Measurements from ENCODE around the gene PPP2R5D.
A peak's percentile ranks its signal among the peaks of the same experiment; 100 is the strongest.

DNA sequence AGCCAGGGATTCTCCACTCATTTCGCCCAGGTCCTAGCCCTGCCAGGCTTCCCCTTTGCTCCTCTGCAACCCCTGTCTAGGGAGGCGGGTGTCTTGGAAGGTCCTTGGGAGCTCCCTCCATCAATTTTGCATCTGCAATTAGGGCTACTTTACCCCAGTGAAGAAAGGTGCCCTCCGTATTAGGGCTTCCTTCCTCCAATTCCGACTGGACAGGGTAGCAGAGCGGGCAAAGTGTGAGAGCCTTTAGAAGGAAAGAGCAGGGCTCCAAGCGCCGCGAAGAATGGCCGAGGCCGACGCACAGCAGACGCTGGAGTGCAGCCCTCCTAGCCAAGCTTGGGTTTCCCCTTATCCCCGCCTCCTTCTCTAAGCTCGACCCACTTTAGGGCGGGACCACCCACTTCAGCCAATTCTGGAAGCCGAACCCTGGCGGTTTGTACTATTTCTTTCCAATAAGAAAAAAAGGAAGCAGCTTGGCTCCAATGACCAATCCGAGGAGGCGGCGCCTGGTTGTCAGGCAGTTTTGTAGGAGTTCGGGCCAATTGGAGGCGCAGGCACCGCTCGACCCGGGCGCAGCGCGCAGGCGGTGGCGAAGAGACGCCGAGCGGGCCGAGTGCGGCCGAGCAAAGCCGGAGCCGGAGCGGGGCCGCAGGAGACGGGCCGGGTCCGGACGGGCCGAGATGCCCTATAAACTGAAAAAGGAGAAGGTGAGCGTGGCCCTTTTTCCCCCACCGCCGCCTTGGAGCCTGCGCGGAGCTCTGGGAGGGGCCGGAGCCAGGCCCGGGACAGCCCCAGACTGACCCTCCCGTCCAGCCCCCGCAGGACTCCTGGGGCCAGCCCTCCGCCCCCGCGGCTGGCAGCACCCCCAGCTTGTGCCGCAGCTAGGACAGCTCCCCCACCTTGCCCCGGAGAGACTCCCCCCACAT lies at the start of gene PPP2R5D:
- TF ChIP-seq CTCF (IDR thresholded peaks at IDR 0.05), result peak in 2 of 5 experiments; percentile 27 to 29
- TF ChIP-seq EP300 (IDR thresholded peaks at IDR 0.05; ENCODE audit: low read depth), result no peak
